WTC11 (cell line): Measurements from ENCODE around the gene YLPM1.

ENCODE experiments used
- CBFB ChIP-seq: sonication (generic); formaldehyde crosslinking; IDR thresholded peaks from 2 replicates; pipeline ENCODE4 v1.8.1; 2022; ENCODE audit warnings: mild to moderate bottlenecking, low read depth, missing genetic modification reagents
- CTCF ChIP-seq: fragments of 200-600 bp; IDR thresholded peaks from 2 replicates; pipeline ENCODE4 v1.8.0; 2022; ENCODE audit warnings: antibody characterized with exemption
- E2F4 ChIP-seq: sonication (generic); formaldehyde crosslinking; IDR thresholded peaks from 2 replicates; pipeline ENCODE4 v1.8.1; 2022; ENCODE audit warnings: low read depth, mild to moderate bottlenecking, moderate library complexity, missing genetic modification reagents, borderline replicate concordance
- ESRRA ChIP-seq: sonication (generic); formaldehyde crosslinking; IDR thresholded peaks from 2 replicates; pipeline ENCODE4 v1.8.1; 2022; ENCODE audit warnings: mild to moderate bottlenecking, missing genetic modification reagents, borderline replicate concordance
- ETV6 ChIP-seq: sonication (generic); formaldehyde crosslinking; IDR thresholded peaks from 2 replicates; pipeline ENCODE4 v1.8.1; 2022; ENCODE audit warnings: mild to moderate bottlenecking, missing genetic modification reagents
- FOXP4 ChIP-seq: sonication (generic); formaldehyde crosslinking; IDR thresholded peaks from 2 replicates; pipeline ENCODE4 v1.8.0; 2022; ENCODE audit warnings: mild to moderate bottlenecking, missing genetic modification reagents
- SP1 ChIP-seq: sonication (generic); formaldehyde crosslinking; conservative IDR thresholded peaks from 2 replicates; pipeline ENCODE4 v1.8.1; 2022; ENCODE audit warnings: missing genetic modification reagents
- TP53 ChIP-seq: sonication (generic); formaldehyde crosslinking; IDR thresholded peaks from 2 replicates; pipeline ENCODE4 v1.8.1; 2023; ENCODE audit warnings: mild to moderate bottlenecking, missing genetic modification reagents
- USF2 ChIP-seq: sonication (generic); formaldehyde crosslinking; IDR thresholded peaks from 2 replicates; pipeline ENCODE4 v1.8.1; 2023; ENCODE audit warnings: mild to moderate bottlenecking, missing genetic modification reagents, moderate library complexity
- ZNF219 ChIP-seq: sonication (generic); formaldehyde crosslinking; IDR thresholded peaks from 2 replicates; pipeline ENCODE4 v1.8.0; 2023; ENCODE audit warnings: missing genetic modification reagents, mild to moderate bottlenecking, borderline replicate concordance
- ZNF512 ChIP-seq: sonication (generic); formaldehyde crosslinking; IDR thresholded peaks from 2 replicates; pipeline ENCODE4 v1.8.1; 2022; ENCODE audit warnings: missing genetic modification reagents, borderline replicate concordance

- TF ChIP-seq CTCF (no peak), E2F4 (CRISPR knock-in tag) (no peak), ZNF512 (CRISPR knock-in tag) (no peak), TP53 (CRISPR knock-in tag) (no peak), ETV6 (CRISPR knock-in tag) (no peak), ESRRA (CRISPR knock-in tag) (no peak), SP1 (no peak), ZNF219 (CRISPR knock-in tag) (no peak), USF2 (CRISPR knock-in tag) (no peak), FOXP4 (CRISPR knock-in tag) (no peak), CBFB (CRISPR knock-in tag) (no peak)
These were observed 92.8 kb downstream of the YLPM1 start for GRCh38 chr14:74855945-74856344.
